GM08714 (cell line): Measurements from ENCODE around the gene TP53RK.

Experiments
- H3K4me3 ChIP-seq: fragments of 200-500 bp; sonication (Bioruptor generic); 2 replicates; pipeline ENCODE4 v1.5.1; 2014; ENCODE audit warnings: mild to moderate bottlenecking, low read length, inconsistent platforms
- ZNF274 ChIP-seq: IDR thresholded peaks from 2 replicates; pipeline ENCODE4 v1.6.1; 2012; ENCODE audit warnings: mild to moderate bottlenecking, low read depth, low read length

The TP53RK gene

DNA sequence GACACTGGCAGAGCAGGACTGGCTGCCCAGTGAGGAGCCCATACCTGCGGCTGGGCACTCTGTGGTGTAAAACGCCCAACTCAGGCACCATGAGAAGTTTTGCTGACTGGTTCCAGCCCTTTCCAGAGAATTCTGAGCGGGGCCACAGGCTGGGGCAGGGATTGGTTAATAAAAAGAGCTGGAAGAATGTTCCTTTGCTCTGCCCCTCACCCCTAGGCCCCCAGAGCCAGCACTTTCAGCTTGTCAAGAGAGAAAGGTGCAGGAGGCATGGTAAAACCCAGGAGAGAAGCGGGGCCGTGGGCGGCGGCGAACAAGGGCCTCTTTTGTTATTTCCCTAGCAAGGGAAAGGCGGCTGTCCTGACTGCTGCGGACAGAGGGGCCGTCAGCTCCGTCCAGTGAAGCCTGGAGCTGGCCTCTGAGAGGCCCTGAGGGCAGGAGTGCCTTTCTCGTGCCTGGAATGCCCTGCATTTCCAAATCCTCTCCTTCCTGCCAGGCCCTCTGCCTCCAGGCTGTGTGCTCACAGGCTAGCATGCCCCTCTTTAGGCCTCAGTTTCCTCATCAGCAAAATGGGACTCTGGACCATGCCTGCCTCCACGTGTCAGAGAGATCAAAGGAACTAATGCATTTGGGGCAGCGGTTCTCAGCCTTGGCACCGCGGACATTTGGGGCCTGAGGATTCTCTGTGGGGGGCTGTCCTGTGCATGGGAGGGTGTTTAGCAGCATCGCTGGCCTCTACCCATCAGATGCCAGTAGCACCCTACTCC lies 50.9 kb downstream of the TP53RK start:
- no peak overlapping the region for H3K4me3 ChIP-seq
- no peak for TF ChIP-seq ZNF274

DNA sequence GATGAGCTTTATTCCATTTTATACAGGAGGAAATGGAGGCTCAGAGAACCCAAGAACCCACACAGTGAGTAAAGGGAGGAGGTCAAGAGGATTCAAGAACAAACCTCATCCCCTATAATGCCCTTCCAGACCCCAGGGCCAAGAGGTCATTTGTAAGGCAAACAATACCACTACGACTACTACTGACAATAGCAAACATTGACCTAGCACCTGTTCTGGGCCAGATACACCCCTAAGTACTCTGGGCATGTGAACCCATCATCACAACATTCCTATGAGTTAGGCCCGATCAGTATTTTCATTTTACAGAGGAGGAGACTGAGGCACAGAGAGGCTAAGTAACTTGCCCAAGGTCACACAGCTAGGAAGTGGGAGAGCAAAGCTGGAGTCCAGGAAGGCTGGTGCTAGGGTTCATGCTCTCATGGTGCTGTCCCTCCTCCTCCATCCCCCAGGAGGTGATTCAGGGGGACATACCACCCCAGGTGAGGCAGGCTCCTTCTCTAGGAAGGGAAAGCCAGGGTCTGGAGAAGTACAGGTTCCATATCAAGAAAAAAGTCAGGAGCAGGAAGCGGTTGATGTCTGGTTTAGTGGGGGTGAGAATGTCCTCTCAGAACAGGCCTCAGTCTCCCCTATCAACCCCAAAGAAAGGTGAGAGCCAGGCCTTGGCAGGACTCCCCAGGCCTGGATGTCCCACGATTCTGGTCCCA lies 51.7 kb downstream of the TP53RK start:
- no peak overlapping the region for H3K4me3 ChIP-seq
- TF ChIP-seq ZNF274 = no peak

DNA sequence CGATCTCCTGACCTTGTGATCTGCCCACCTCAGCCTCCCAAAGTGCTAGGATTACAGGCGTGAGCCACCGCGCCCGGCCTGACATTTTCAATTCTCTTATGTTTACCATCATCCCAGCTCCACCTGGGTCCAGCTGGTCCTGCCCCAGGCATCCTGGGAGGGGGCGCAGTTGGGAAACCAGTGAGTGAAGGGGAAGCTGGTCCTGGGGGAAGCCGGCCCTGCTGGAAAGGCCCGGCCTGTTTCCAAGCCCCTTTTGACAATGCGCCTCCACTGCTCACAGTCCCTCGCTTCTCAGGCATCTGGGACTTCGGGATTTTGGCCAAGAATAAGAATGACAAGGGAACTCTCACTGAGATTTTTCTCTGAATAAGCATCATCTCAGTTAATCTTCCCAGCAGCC lies 52.2 kb downstream of the TP53RK start:
- no peak overlapping the region for H3K4me3 ChIP-seq
- no peak for TF ChIP-seq ZNF274

DNA sequence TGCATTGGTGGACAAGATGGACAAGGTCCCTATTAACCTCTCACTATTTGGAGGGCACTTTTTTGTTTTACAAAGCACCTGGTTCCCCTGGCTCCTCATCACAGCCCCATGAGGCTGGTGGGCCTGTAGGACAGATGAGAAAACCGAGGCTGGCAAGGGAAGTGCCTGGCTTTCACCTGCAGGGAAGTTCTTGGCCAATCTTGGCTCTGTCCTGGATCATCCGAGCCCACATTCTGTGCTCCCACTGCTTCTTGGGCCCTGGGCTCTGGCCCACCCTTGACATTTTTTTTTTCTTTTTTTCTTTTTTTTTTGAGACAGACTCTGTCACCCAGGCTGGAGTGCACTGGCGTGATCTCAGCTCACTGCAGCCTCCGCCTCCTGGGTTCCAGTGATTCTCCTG lies 52.7 kb downstream of the TP53RK start:
- no peak overlapping the region for H3K4me3 ChIP-seq
- no peak for TF ChIP-seq ZNF274

DNA sequence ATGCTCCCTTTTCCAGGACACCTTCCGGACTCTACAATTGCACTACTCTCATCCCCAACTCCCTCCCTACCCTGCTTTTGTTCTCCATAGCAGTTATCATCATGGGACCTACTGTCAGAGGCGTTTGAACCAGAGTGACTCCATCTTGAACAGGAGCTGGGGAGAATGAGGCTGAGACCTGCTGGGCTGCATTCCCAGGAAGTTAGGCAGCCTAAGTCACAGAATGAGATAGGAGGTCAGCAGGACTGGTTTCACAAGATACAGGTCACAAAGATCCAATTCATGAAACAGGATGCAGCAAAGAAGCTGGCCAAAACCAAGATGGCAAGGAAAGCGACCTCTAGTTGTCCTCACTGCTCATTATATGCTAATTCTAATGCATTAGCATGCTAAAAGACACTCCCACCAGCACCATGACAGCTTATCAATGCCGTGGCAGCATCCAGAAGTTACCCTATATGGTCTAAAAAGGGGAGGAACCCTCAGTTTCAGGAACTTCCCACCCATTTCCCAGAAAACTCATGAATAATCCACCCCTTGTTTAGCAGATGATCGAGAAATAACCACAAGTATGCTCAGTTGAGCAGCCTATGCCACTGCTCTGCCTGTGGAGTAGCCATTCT lies 53.6 kb downstream of the TP53RK start:
- no peak for TF ChIP-seq ZNF274

DNA sequence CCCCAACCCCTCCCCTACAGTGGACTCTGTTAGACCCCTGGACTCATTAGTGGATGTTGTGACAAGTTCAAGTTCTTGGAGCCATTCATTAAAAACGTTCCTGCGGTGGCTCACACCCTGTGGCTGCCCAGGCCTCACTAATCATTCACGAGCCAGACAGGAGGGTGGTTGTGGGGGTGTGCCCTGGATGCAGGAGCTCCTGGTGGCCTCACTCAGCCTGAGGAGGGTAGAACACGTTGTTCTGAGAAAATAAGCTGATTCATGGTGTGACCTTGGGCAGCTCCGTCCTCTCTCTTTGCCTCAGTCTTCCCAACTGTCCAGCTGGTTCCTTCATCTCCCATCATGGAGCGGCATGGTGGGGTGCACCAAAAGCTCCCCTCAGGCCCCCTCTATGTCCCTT lies 54.7 kb downstream of the TP53RK start:
- no peak overlapping the region for H3K4me3 ChIP-seq
- TF ChIP-seq ZNF274 = no peak

More for the DNA sequence above, 53.6 kb downstream of the TP53RK start:
- H3K4me3 ChIP-seq = no peak overlapping the region
